A673 (cell line): ENCODE measurements around the gene SEC16A. TPM values are rescaled to one million over a fixed set of nuclear protein-coding genes. Genes with fewer than 3 reads are reported as not detected.

Experiments used
- BruUV-seq: library from RNA; stranded (reverse); fragments of 400-500 nt; replicated peaks from 2 replicates; lab custom pipeline; 2021; lab: Mats Ljungman, UMichigan
- CTCF ChIA-PET: fragments of 300-600 bp; sonication (Branson Sonifier 250); formaldehyde crosslinking; loops from one replicate; lab custom pipeline; 2022; ENCODE audit warnings: antibody characterized with exemption; lab: Charles Lee
- POLR2A ChIA-PET: fragments of 300-600 bp; sonication (Branson Sonifier 250); formaldehyde crosslinking; loops from one replicate; lab custom pipeline; 2022; ENCODE audit warnings: antibody characterized with exemption; ENCODE audit not compliant: low non-redundant PET; lab: Charles Lee
- DNase-seq: peaks from one replicate; pipeline ENCODE4 v3.0.0-alpha.2; 2015; ENCODE audit warnings: low spot score
- H3K27ac ChIP-seq: fragments of 200-600 bp; sonication (generic); 2 replicates; pipeline ENCODE4 v1.5.1; 2016; ENCODE audit warnings: mixed run types, low read depth, mild to moderate bottlenecking, mixed read lengths, antibody characterized with exemption, low read length; ENCODE audit not compliant: poor library complexity, severe bottlenecking
- H3K27me3 ChIP-seq: fragments of 200-600 bp; sonication (generic); replicated peaks from 2 replicates; pipeline ENCODE4 v1.6.1; 2017; ENCODE audit warnings: mixed run types, low read depth, mild to moderate bottlenecking, mixed read lengths, antibody characterized with exemption, low read length; ENCODE audit not compliant: insufficient read depth, poor library complexity
- H3K36me3 ChIP-seq: fragments of 200-600 bp; sonication (generic); 2 replicates; pipeline ENCODE4 v1.6.1; 2016; ENCODE audit warnings: mixed run types, mild to moderate bottlenecking, mixed read lengths, antibody characterized with exemption, low read length; ENCODE audit not compliant: insufficient read depth, poor library complexity, severe bottlenecking
- H3K4me1 ChIP-seq: fragments of 200-600 bp; sonication (generic); 2 replicates; pipeline ENCODE4 v1.6.1; 2017; ENCODE audit warnings: mixed run types, mild to moderate bottlenecking, mixed read lengths, antibody characterized with exemption, low read length; ENCODE audit not compliant: insufficient read depth, poor library complexity, severe bottlenecking
- H3K4me3 ChIP-seq: fragments of 200-600 bp; sonication (generic); 2 replicates; pipeline ENCODE4 v1.5.1; 2016; ENCODE audit warnings: low read depth, mixed run types, mild to moderate bottlenecking, mixed read lengths, low read length; ENCODE audit not compliant: poor library complexity, severe bottlenecking
- H3K9me3 ChIP-seq: fragments of 200-600 bp; sonication (generic); 2 replicates; pipeline ENCODE4 v1.6.1; 2016; ENCODE audit warnings: mixed run types, low read depth, mild to moderate bottlenecking, mixed read lengths, antibody characterized with exemption, low read length; ENCODE audit not compliant: poor library complexity, severe bottlenecking
- CTCF ChIP-seq: fragments of 300-800, 200-600 bp; sonication (generic); conservative IDR thresholded peaks from 2 replicates; pipeline ENCODE4 v1.5.1; 2017; ENCODE audit warnings: low read depth, mild to moderate bottlenecking, antibody characterized with exemption, low read length, moderate library complexity, mixed read lengths
- EZH2 ChIP-seq: fragments of 200-600 bp; sonication (generic); IDR thresholded peaks from 2 replicates; pipeline ENCODE4 v1.6.1; 2017; ENCODE audit warnings: borderline replicate concordance, low read depth, mild to moderate bottlenecking, mixed read lengths, antibody characterized with exemption, low read length; ENCODE audit not compliant: poor library complexity, severe bottlenecking
- intact Hi-C: fragments of 100-400 bp; cut with micrococcal nuclease; formaldehyde crosslinking; loops from one replicate; pipeline ENCODE4 v1.10.0; 2022; ENCODE audit not compliant: unreplicated experiment
- total RNA-seq: library from RNA; stranded (reverse); gene quantifications from 2 replicates; pipeline ENCODE4 v1.2.3, GENCODE V29; 2021

The SEC16A gene
- total RNA-seq, 1 experiment from 2014 or later: 72.9 TPM

GRCh38 chr9:136434580-136435169, 48.2 kb downstream of the SEC16A start:
- no peak overlapping the region for H3K27ac ChIP-seq
- ChIA-PET POLR2A (no interaction called here), CTCF (no interaction called here)
- H3K27me3 ChIP-seq: no peaks in the 10 kb centered on the region
- peaks cover 11% of the 10 kb centered on the region for H3K4me1 ChIP-seq
- DNase-seq: no peak
- TF ChIP-seq EZH2: no peak
- no peak for TF ChIP-seq CTCF
- BruUV-seq: no TSS peak
- H3K36me3 ChIP-seq: peaks cover 18% of the 10 kb centered on the region
- no peaks in the 10 kb centered on the region for H3K9me3 ChIP-seq
- intact Hi-C loops: no loop called here
- no peak overlapping the region for H3K4me3 ChIP-seq

GRCh38 chr9:136433849-136434579, 48.8 kb downstream of the SEC16A start:
- Histone ChIP-seq H3K4me1 (peaks cover 11% of the 10 kb centered on the region), H3K36me3 (peaks cover 23% of the 10 kb centered on the region), H3K9me3 (no peaks in the 10 kb centered on the region), H3K4me3 (no peak overlapping the region), H3K27ac (no peak overlapping the region), H3K27me3 (no peaks in the 10 kb centered on the region)
- intact Hi-C loops: no loop called here
- ChIA-PET POLR2A (no interaction called here), CTCF (no interaction called here)
- no peak for DNase-seq
- no peak for TF ChIP-seq CTCF
- TF ChIP-seq EZH2: no peak
- BruUV-seq: no TSS peak

- intact Hi-C loops: no loop called here
- TF ChIP-seq EZH2: no peak
- BruUV-seq: no TSS peak
- no peaks in the 10 kb centered on the region for H3K27me3 ChIP-seq
- H3K4me3 ChIP-seq: no peak overlapping the region
- ChIA-PET CTCF (no interaction called here), POLR2A (no interaction called here)
- H3K36me3 ChIP-seq: peaks cover 29% of the 10 kb centered on the region
- no peak overlapping the region for H3K27ac ChIP-seq
- no peaks in the 10 kb centered on the region for H3K9me3 ChIP-seq
- no peak for DNase-seq
- peaks cover 11% of the 10 kb centered on the region for H3K4me1 ChIP-seq
Measured at GRCh38 chr9:136433043-136433715, 49.7 kb downstream of the SEC16A start.
